ENCODE results near the gene RPL31.

The RPL31 gene

GRCh38 chr2:100990650-100991403 is 11.3 kb upstream of the RPL31 start:
- Histone ChIP-seq H3K4me1 (ENCODE audit: insufficient read depth, low read length) (no peaks in the 10 kb centered on the region), H3K4me2 (ENCODE audit: insufficient read depth, low read length) (no peak overlapping the region), H3K9me3 (ENCODE audit: insufficient read depth, low read length, severe bottlenecking) (no peaks in the 10 kb centered on the region), H3K27me3 (ENCODE audit: insufficient read depth, low read length, poor library complexity) (no peaks in the 10 kb centered on the region), H4K20me1 (ENCODE audit: insufficient read depth, low read length) (no peaks in the 10 kb centered on the region), H3K4me3 (ENCODE audit: low read depth in 1 of 2, low read length in 2 of 2) (no peak overlapping the region), H2AFZ (ENCODE audit: low read depth, low read length) (no peak overlapping the region), H3K27ac (ENCODE audit: low read length) (no peak overlapping the region), H3K79me2 (ENCODE audit: insufficient read depth, low read length) (no peaks in the 10 kb centered on the region), H3K36me3 (ENCODE audit: insufficient read depth, low read length) (no peaks in the 10 kb centered on the region), H3K9ac (ENCODE audit: low read depth, low read length) (no peak overlapping the region)
- no peak for ATAC-seq (ENCODE audit: insufficient read depth, low read depth)
- TF ChIP-seq EZH2 (IDR thresholded peaks at IDR 0.05; ENCODE audit: borderline replicate concordance, low read depth, low read length, severe bottlenecking): no peak
- TF ChIP-seq CTCF (IDR thresholded peaks at IDR 0.05; ENCODE audit: borderline replicate concordance, extremely low read depth, low read length, poor library complexity, severe bottlenecking): no peak
- DNase-seq: no peak

GRCh38 chr2:100991404-100991773 is 10.7 kb upstream of the RPL31 start:
- H3K9me3 ChIP-seq (ENCODE audit: insufficient read depth, low read length, severe bottlenecking): no peaks in the 10 kb centered on the region

DNA sequence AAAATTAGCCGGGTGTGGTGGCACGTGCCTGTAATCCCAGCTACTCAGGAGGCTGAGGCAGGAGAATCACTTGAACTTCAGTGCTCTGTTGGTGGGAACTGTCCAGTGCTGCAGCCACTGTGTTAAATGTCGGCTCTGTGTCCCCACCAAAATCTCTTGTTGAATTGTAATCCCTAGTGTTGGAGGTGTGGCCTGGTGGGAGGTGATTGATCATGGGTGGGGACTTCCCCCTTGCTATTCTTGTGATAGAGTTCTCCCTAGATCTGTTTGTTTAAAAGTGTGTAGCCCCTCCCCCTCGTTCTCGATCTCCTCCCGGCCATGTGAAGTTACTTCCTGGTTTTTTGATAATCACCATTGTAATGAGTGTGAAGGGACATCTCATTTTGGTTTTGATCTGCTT is 9.8 kb upstream of the RPL31 start:
- DNase-seq: no peak
- H4K20me1 ChIP-seq (ENCODE audit: insufficient read depth, low read length): no peaks in the 10 kb centered on the region
- H3K9ac ChIP-seq (ENCODE audit: low read depth, low read length): no peak overlapping the region
- no peaks in the 10 kb centered on the region for H3K9me3 ChIP-seq (ENCODE audit: insufficient read depth, low read length, severe bottlenecking)
- no peaks in the 10 kb centered on the region for H3K79me2 ChIP-seq (ENCODE audit: insufficient read depth, low read length)
- no peak overlapping the region for H3K27ac ChIP-seq (ENCODE audit: low read length)
- H3K4me2 ChIP-seq (ENCODE audit: insufficient read depth, low read length): no peak overlapping the region
- H3K27me3 ChIP-seq (ENCODE audit: insufficient read depth, low read length, poor library complexity): no peaks in the 10 kb centered on the region
- no peaks in the 10 kb centered on the region for H3K36me3 ChIP-seq (ENCODE audit: insufficient read depth, low read length)
- TF ChIP-seq EZH2 (IDR thresholded peaks at IDR 0.05; ENCODE audit: borderline replicate concordance, low read depth, low read length, severe bottlenecking): no peak
- no peak for TF ChIP-seq CTCF (IDR thresholded peaks at IDR 0.05; ENCODE audit: borderline replicate concordance, extremely low read depth, low read length, poor library complexity, severe bottlenecking)
- H3K4me3 ChIP-seq (ENCODE audit: low read depth in 1 of 2, low read length in 2 of 2): no peak overlapping the region
- H3K4me1 ChIP-seq (ENCODE audit: insufficient read depth, low read length): no peaks in the 10 kb centered on the region
- H2AFZ ChIP-seq (ENCODE audit: low read depth, low read length): no peak overlapping the region
- ATAC-seq (ENCODE audit: insufficient read depth, low read depth): no peak

More at GRCh38 chr2:100991404-100991773, 10.7 kb upstream of the RPL31 start:
- Histone ChIP-seq H2AFZ (ENCODE audit: low read depth, low read length) (no peak overlapping the region), H3K27ac (ENCODE audit: low read length) (no peak overlapping the region), H3K4me3 (ENCODE audit: low read depth in 1 of 2, low read length in 2 of 2) (no peak overlapping the region), H3K9ac (ENCODE audit: low read depth, low read length) (no peak overlapping the region), H4K20me1 (ENCODE audit: insufficient read depth, low read length) (no peaks in the 10 kb centered on the region), H3K27me3 (ENCODE audit: insufficient read depth, low read length, poor library complexity) (no peaks in the 10 kb centered on the region), H3K36me3 (ENCODE audit: insufficient read depth, low read length) (no peaks in the 10 kb centered on the region), H3K4me2 (ENCODE audit: insufficient read depth, low read length) (no peak overlapping the region), H3K79me2 (ENCODE audit: insufficient read depth, low read length) (no peaks in the 10 kb centered on the region), H3K4me1 (ENCODE audit: insufficient read depth, low read length) (no peaks in the 10 kb centered on the region)
- ATAC-seq (ENCODE audit: insufficient read depth, low read depth) (no peak), DNase-seq (no peak)
- TF ChIP-seq CTCF (IDR thresholded peaks at IDR 0.05; ENCODE audit: borderline replicate concordance, extremely low read depth, low read length, poor library complexity, severe bottlenecking) (no peak), EZH2 (IDR thresholded peaks at IDR 0.05; ENCODE audit: borderline replicate concordance, low read depth, low read length, severe bottlenecking) (no peak)
